PFSK-1 (cell line): ENCODE data around the gene RNF223.
A peak's percentile ranks its signal among the peaks of the same experiment; 100 is the strongest.

Source experiments
- FOXP2 ChIP-seq: optimal IDR thresholded peaks from 2 replicates; pipeline ENCODE3; 2011; ENCODE audit warnings: borderline replicate concordance, control low read depth, inconsistent platforms; ENCODE audit not compliant: insufficient read depth; ENCODE audit errors: extremely low read length, extremely low read depth
- POLR2AphosphoS5 ChIP-seq: IDR thresholded peaks from 2 replicates; pipeline ENCODE4 v1.6.1; 2012; ENCODE audit warnings: low read depth, mild to moderate bottlenecking, control low read depth, low read length, moderate library complexity
- REST ChIP-seq, 2 experiments: IDR thresholded peaks; 2 replicates each; pipeline versions ENCODE4 v1.6.1 to v1.8.0; 2011 to 2012; ENCODE audit warnings: low read depth in 2 of 2, low read length in 2 of 2, control low read depth in 1 of 2, inconsistent platforms in 1 of 2, mild to moderate bottlenecking in 1 of 2, moderate library complexity in 1 of 2; ENCODE audit not compliant: insufficient read depth in 1 of 2
- SIN3A ChIP-seq: IDR thresholded peaks from 2 replicates; pipeline ENCODE4 v1.6.1; 2012; ENCODE audit warnings: mild to moderate bottlenecking, low read length, moderate library complexity, borderline replicate concordance; ENCODE audit not compliant: insufficient read depth
- TAF1 ChIP-seq: IDR thresholded peaks from 2 replicates; pipeline ENCODE4 v1.6.1; 2012; ENCODE audit warnings: low read length, control low read depth, borderline replicate concordance; ENCODE audit not compliant: insufficient read depth

Gene RNF223

GRCh38 chr1:1041092-1041523, 33.0 kb downstream of the RNF223 start:
- TF ChIP-seq FOXP2 (no peak), TAF1 (no peak), SIN3A (no peak), POLR2AphosphoS5 (no peak), REST (IDR thresholded peaks at IDR 0.05; ENCODE audit: insufficient read depth in 1 of 2, low read depth in 2 of 2, low read length in 2 of 2) (no peak)

GRCh38 chr1:1040004-1040991, 33.8 kb downstream of the RNF223 start:
- no peak for TF ChIP-seq POLR2AphosphoS5
- peak; percentile 34 for TF ChIP-seq FOXP2
- no peak for TF ChIP-seq TAF1

GRCh38 chr1:1039145-1039910, 34.8 kb downstream of the RNF223 start:
- no peak for TF ChIP-seq FOXP2
- no peak for TF ChIP-seq REST (IDR thresholded peaks at IDR 0.05; ENCODE audit: insufficient read depth in 1 of 2, low read depth in 2 of 2, low read length in 2 of 2)
- no peak for TF ChIP-seq TAF1
- no peak for TF ChIP-seq POLR2AphosphoS5
- TF ChIP-seq SIN3A, result no peak

- no peak for TF ChIP-seq SIN3A
- TF ChIP-seq FOXP2, result no peak
Measured at GRCh38 chr1:1038694-1039093, 35.4 kb downstream of the RNF223 start.

- TF ChIP-seq SIN3A (no peak), REST (IDR thresholded peaks at IDR 0.05; ENCODE audit: insufficient read depth in 1 of 2, low read depth in 2 of 2, low read length in 2 of 2) (no peak), FOXP2 (no peak), POLR2AphosphoS5 (no peak), TAF1 (no peak)
Measured at GRCh38 chr1:1037366-1038327, 36.5 kb downstream of the RNF223 start.
